ENCODE results near the gene CYP1A1. TPM values are rescaled to one million over a fixed set of nuclear protein-coding genes. Genes with fewer than 3 reads are reported as not detected.

The CYP1A1 gene
- total RNA-seq, 1 experiment from 2014 or later, result 0.26 TPM

DNA sequence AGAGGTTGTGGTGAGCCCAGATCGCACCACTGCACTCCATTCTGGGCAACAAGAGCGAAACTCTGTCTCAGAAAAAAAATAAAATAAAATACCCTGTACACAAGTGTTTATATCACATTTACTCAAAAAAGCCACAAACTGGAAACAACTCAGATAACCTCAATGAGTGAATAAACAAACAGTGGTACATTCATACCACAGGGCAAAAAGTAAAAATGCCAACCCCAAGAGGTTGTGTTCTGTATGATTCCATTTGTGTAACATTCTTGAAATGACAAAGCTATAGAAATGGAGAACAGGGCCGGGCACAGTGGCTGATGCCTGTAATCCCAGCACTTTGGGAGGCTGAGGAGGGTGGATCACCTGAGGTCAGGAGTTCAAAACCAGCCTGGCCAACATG lies 42.4 kb downstream of the CYP1A1 start (continued):
- TF ChIP-seq, protein P1, sequence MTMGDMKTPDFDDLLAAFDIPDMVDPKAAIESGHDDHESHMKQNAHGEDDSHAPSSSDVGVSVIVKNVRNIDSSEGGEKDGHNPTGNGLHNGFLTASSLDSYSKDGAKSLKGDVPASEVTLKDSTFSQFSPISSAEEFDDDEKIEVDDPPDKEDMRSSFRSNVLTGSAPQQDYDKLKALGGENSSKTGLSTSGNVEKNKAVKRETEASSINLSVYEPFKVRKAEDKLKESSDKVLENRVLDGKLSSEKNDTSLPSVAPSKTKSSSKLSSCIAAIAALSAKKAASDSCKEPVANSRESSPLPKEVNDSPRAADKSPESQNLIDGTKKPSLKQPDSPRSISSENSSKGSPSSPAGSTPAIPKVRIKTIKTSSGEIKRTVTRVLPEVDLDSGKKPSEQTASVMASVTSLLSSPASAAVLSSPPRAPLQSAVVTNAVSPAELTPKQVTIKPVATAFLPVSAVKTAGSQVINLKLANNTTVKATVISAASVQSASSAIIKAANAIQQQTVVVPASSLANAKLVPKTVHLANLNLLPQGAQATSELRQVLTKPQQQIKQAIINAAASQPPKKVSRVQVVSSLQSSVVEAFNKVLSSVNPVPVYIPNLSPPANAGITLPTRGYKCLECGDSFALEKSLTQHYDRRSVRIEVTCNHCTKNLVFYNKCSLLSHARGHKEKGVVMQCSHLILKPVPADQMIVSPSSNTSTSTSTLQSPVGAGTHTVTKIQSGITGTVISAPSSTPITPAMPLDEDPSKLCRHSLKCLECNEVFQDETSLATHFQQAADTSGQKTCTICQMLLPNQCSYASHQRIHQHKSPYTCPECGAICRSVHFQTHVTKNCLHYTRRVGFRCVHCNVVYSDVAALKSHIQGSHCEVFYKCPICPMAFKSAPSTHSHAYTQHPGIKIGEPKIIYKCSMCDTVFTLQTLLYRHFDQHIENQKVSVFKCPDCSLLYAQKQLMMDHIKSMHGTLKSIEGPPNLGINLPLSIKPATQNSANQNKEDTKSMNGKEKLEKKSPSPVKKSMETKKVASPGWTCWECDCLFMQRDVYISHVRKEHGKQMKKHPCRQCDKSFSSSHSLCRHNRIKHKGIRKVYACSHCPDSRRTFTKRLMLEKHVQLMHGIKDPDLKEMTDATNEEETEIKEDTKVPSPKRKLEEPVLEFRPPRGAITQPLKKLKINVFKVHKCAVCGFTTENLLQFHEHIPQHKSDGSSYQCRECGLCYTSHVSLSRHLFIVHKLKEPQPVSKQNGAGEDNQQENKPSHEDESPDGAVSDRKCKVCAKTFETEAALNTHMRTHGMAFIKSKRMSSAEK (CRISPR knock-in tag; IDR thresholded peaks at IDR 0.05; ENCODE audit: borderline replicate concordance), result no peak

- no peak for TF ChIP-seq STAT6 (CRISPR knock-in tag; conservative IDR thresholded peaks at IDR 0.05; ENCODE audit: low read depth)
- no peak for TF ChIP-seq GTF2I (CRISPR knock-in tag; conservative IDR thresholded peaks at IDR 0.05)
- no peak for TF ChIP-seq OVOL2 (CRISPR knock-in tag; IDR thresholded peaks at IDR 0.05; ENCODE audit: borderline replicate concordance)
- no peak for TF ChIP-seq NFATC4 (CRISPR knock-in tag; IDR thresholded peaks at IDR 0.05)
- no peak for TF ChIP-seq SMAD4 (CRISPR knock-in tag; IDR thresholded peaks at IDR 0.05)
- TF ChIP-seq, protein P2, sequence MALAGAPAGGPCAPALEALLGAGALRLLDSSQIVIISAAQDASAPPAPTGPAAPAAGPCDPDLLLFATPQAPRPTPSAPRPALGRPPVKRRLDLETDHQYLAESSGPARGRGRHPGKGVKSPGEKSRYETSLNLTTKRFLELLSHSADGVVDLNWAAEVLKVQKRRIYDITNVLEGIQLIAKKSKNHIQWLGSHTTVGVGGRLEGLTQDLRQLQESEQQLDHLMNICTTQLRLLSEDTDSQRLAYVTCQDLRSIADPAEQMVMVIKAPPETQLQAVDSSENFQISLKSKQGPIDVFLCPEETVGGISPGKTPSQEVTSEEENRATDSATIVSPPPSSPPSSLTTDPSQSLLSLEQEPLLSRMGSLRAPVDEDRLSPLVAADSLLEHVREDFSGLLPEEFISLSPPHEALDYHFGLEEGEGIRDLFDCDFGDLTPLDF (CRISPR knock-in tag; IDR thresholded peaks at IDR 0.05), result no peak
- TF ChIP-seq, protein P3, sequence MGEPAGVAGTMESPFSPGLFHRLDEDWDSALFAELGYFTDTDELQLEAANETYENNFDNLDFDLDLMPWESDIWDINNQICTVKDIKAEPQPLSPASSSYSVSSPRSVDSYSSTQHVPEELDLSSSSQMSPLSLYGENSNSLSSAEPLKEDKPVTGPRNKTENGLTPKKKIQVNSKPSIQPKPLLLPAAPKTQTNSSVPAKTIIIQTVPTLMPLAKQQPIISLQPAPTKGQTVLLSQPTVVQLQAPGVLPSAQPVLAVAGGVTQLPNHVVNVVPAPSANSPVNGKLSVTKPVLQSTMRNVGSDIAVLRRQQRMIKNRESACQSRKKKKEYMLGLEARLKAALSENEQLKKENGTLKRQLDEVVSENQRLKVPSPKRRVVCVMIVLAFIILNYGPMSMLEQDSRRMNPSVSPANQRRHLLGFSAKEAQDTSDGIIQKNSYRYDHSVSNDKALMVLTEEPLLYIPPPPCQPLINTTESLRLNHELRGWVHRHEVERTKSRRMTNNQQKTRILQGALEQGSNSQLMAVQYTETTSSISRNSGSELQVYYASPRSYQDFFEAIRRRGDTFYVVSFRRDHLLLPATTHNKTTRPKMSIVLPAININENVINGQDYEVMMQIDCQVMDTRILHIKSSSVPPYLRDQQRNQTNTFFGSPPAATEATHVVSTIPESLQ (CRISPR knock-in tag; IDR thresholded peaks at IDR 0.05), result no peak
- no peak for TF ChIP-seq TEAD4 (CRISPR knock-in tag; IDR thresholded peaks at IDR 0.05)
- POLR2A ChIA-PET, result no interaction called here
- H3K4me1 Mint-ChIP-seq, result no peaks in the 10 kb centered on the region
Measured at GRCh38 chr15:74680456-74680855, 44.9 kb downstream of the CYP1A1 start.

GRCh38 chr15:74676801-74677200 lies 48.5 kb downstream of the CYP1A1 start:
- H3K4me3 Mint-ChIP-seq, result no peak overlapping the region
- peaks cover 21% of the 10 kb centered on the region for H3K36me3 Mint-ChIP-seq
- DNase-seq (ENCODE audit: low spot score), result no peak
- no peaks in the 10 kb centered on the region for H3K4me1 Mint-ChIP-seq
- no peak for ATAC-seq
- POLR2A ChIA-PET, result no interaction called here
- H3K27me3 Mint-ChIP-seq (ENCODE audit: low read depth), result no peaks in the 10 kb centered on the region
- no peaks in the 10 kb centered on the region for H3K9me3 Mint-ChIP-seq
- CTCF ChIA-PET, result interaction anchor here (1.1 kb wide), 2 partner anchors 45 to 86 kb away, joined by 3 read pairs; no protein-coding TSS in a partner anchor
- TF ChIP-seq, protein P4, sequence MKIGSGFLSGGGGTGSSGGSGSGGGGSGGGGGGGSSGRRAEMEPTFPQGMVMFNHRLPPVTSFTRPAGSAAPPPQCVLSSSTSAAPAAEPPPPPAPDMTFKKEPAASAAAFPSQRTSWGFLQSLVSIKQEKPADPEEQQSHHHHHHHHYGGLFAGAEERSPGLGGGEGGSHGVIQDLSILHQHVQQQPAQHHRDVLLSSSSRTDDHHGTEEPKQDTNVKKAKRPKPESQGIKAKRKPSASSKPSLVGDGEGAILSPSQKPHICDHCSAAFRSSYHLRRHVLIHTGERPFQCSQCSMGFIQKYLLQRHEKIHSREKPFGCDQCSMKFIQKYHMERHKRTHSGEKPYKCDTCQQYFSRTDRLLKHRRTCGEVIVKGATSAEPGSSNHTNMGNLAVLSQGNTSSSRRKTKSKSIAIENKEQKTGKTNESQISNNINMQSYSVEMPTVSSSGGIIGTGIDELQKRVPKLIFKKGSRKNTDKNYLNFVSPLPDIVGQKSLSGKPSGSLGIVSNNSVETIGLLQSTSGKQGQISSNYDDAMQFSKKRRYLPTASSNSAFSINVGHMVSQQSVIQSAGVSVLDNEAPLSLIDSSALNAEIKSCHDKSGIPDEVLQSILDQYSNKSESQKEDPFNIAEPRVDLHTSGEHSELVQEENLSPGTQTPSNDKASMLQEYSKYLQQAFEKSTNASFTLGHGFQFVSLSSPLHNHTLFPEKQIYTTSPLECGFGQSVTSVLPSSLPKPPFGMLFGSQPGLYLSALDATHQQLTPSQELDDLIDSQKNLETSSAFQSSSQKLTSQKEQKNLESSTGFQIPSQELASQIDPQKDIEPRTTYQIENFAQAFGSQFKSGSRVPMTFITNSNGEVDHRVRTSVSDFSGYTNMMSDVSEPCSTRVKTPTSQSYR (CRISPR knock-in tag; IDR thresholded peaks at IDR 0.05), result no peak
- no peak for TF ChIP-seq ZNF219 (CRISPR knock-in tag; IDR thresholded peaks at IDR 0.05; ENCODE audit: borderline replicate concordance)
- TF ChIP-seq, protein P3 (CRISPR knock-in tag; IDR thresholded peaks at IDR 0.05), result no peak
- no peak for TF ChIP-seq EMX1 (CRISPR knock-in tag; IDR thresholded peaks at IDR 0.05)
- TF ChIP-seq NR1H2 (CRISPR knock-in tag; IDR thresholded peaks at IDR 0.05), result no peak
- no peak for TF ChIP-seq ESRRA (CRISPR knock-in tag; IDR thresholded peaks at IDR 0.05; ENCODE audit: borderline replicate concordance)
- no peak overlapping the region for H3K27ac Mint-ChIP-seq

More at GRCh38 chr15:74680456-74680855, 44.9 kb downstream of the CYP1A1 start:
- DNase-seq (ENCODE audit: low spot score) (no peak), ATAC-seq (no peak)
- H3K4me3 Mint-ChIP-seq, result no peak overlapping the region
- peaks cover 9% of the 10 kb centered on the region for H3K9me3 Mint-ChIP-seq
- no peaks in the 10 kb centered on the region for H3K27me3 Mint-ChIP-seq (ENCODE audit: low read depth)
- CTCF ChIA-PET, result interaction anchor here (0.6 to 1.8 kb wide), 2 partner anchors 48 to 194 kb away, joined by 3 to 6 read pairs; no protein-coding TSS in a partner anchor
- no peak overlapping the region for H3K27ac Mint-ChIP-seq
- H3K36me3 Mint-ChIP-seq, result peaks cover 22% of the 10 kb centered on the region
